Measurements from ENCODE around the gene MYOC.
"Not testable (repeated sequence)": the region's sequence is repeated elsewhere in the genome, so short reads cannot be mapped to it uniquely, and the experiment has no call there.

Gene MYOC

GRCh38 chr1:171653796-171654195 lies 1.3 kb upstream of the MYOC start:
- DNase-seq (ENCODE audit: low read depth in 2 of 2): no peak

- DNase-seq (ENCODE audit: low read depth in 2 of 2): no peak
These were observed 6.3 kb downstream of the MYOC start for GRCh38 chr1:171646249-171646560.

GRCh38 chr1:171645553-171646248 lies 6.8 kb downstream of the MYOC start:
- no peak for DNase-seq (ENCODE audit: low read depth in 2 of 2)

GRCh38 chr1:171644805-171645483 lies 7.5 kb downstream of the MYOC start:
- DNase-seq (ENCODE audit: low read depth in 2 of 2): peak; percentile 27 to 46

GRCh38 chr1:171643156-171643555 lies 9.3 kb downstream of the MYOC start:
- no peak for DNase-seq (ENCODE audit: low read depth in 2 of 2)

- DNase-seq (ENCODE audit: low read depth in 2 of 2): no peak
These were observed 10.3 kb downstream of the MYOC start for GRCh38 chr1:171642197-171642596.

GRCh38 chr1:171641076-171641864 lies 11.2 kb downstream of the MYOC start:
- DNase-seq (ENCODE audit: low read depth in 2 of 2): no peak

GRCh38 chr1:171640225-171640624 lies 12.3 kb downstream of the MYOC start:
- DNase-seq (ENCODE audit: low read depth in 2 of 2): no peak

- DNase-seq (ENCODE audit: low read depth in 2 of 2): no peak
These were observed 14.4 kb downstream of the MYOC start for GRCh38 chr1:171637928-171638576.

- no peak for DNase-seq (ENCODE audit: low read depth in 2 of 2)
These were observed 16.3 kb downstream of the MYOC start for GRCh38 chr1:171636141-171636540.

GRCh38 chr1:171635661-171636060 lies 16.8 kb downstream of the MYOC start:
- no peak for DNase-seq (ENCODE audit: low read depth in 2 of 2)

GRCh38 chr1:171628225-171628624 lies 24.3 kb downstream of the MYOC start:
- DNase-seq (ENCODE audit: low read depth in 2 of 2): no peak

- DNase-seq (ENCODE audit: low read depth in 2 of 2): no peak
These were observed 25.5 kb downstream of the MYOC start for GRCh38 chr1:171627020-171627419.

GRCh38 chr1:171625225-171625624 lies 27.3 kb downstream of the MYOC start:
- DNase-seq (ENCODE audit: low read depth in 2 of 2): no peak

- DNase-seq (ENCODE audit: low read depth in 2 of 2): no peak
These were observed 28.7 kb downstream of the MYOC start for GRCh38 chr1:171623651-171624331.

- DNase-seq (ENCODE audit: low read depth in 2 of 2): no peak
These were observed 30.4 kb downstream of the MYOC start, which contains the start of gene MYOCOS for GRCh38 chr1:171622152-171622462. TSS of gene MYOCOS (plus strand) at chr1:171622243. CDS start at chr1:171623884, 1,641 bp downstream.

GRCh38 chr1:171616586-171616985 lies 35.9 kb downstream of the MYOC start:
- DNase-seq (ENCODE audit: low read depth in 2 of 2): no peak

- DNase-seq (ENCODE audit: low read depth in 2 of 2): not testable (repeated sequence)
These were observed 37.2 kb downstream of the MYOC start for GRCh38 chr1:171615122-171615906.

- no peak for DNase-seq (ENCODE audit: low read depth in 2 of 2)
These were observed 39.2 kb downstream of the MYOC start for GRCh38 chr1:171613282-171613681.

- DNase-seq (ENCODE audit: low read depth in 2 of 2): no peak
These were observed 41.2 kb downstream of the MYOC start for GRCh38 chr1:171611306-171611705.

GRCh38 chr1:171610385-171610784 lies 42.1 kb downstream of the MYOC start:
- DNase-seq (ENCODE audit: low read depth in 2 of 2): no peak
